ENCODE data around the gene EFR3B.
"Not testable (repeated sequence)": the region's sequence is repeated elsewhere in the genome, so short reads cannot be mapped to it uniquely, and the experiment has no call there.

Gene EFR3B

DNA sequence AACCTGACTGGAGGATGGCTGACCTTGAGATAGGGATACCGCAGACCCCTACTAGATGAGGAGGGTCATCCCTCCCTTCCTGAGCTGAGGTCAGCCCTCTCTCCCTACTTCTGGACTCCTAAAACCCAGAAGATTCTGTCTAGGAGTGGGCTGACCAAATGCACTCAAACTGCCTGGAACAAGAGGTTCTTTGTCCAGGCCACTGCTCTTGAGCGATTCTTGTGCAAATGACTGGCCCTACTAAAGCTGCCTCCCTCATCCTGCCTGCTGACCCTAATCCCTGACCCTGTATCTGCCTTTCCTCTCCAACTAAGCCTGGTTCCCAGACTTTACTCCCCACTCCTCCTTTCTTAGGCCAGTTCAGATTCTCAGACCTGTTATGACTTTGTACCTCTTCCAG, 56.2 kb downstream of the EFR3B start:
- H3K4me3 ChIP-seq (ENCODE audit: low read depth, low read length) = no peak overlapping the region
- no peaks in the 10 kb centered on the region for H3K36me3 ChIP-seq
- no peak for TF ChIP-seq CTCF (IDR thresholded peaks at IDR 0.05; ENCODE audit: low read depth, low read length)
- H3K27me3 ChIP-seq = no peaks in the 10 kb centered on the region
- no peaks in the 10 kb centered on the region for H3K9me3 ChIP-seq
- DNase-seq = no peak
- H3K4me1 ChIP-seq = no peaks in the 10 kb centered on the region

DNA sequence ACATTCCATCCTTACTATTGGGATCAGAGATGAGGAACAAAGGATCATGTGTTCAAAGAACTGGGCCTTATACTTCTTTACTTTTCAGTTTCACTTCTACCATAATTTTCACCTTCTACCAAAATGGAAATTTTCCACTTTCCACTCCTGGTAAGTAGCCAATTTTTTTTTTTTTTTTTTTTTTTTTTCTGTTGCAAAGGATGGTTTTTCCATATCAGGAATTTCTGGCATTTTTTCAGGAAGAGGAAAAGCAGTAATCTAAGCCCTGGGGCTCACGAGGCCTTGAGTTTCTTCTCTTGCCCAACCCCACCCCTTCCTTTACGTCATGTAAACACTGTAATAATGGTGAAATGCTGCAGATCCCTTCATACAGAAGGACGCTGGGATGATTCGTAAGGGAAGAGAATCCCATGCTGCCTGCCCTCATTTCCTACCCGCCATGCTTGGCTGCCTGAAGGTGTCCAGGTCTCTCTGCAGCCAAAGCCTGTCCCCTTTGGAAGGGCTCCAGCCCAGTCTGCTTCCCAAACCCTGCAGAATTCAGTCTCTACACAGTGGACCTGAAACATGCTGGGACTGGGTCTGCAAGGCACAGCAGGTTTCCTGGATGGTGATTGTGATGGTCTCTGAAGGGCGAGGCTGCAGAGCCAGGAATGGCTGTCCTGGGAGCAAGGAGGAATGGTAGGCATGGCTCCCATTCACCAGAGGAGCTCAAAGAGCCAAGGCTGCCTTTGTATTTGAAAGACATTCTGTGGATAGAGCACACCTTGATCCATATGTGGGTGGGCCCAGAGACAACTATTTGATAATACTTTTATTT, 57.0 kb downstream of the EFR3B start:
- H3K4me3 ChIP-seq (ENCODE audit: low read depth, low read length) = no peak overlapping the region
- TF ChIP-seq CTCF (IDR thresholded peaks at IDR 0.05; ENCODE audit: low read depth, low read length) = no peak
- H3K9me3 ChIP-seq = no peaks in the 10 kb centered on the region
- H3K4me1 ChIP-seq = no peaks in the 10 kb centered on the region
- H3K36me3 ChIP-seq = no peaks in the 10 kb centered on the region
- DNase-seq = no peak
- no peaks in the 10 kb centered on the region for H3K27me3 ChIP-seq

- H3K4me3 ChIP-seq (ENCODE audit: low read depth, low read length); H3K36me3 ChIP-seq; H3K27me3 ChIP-seq; H3K4me1 ChIP-seq; DNase-seq; H3K9me3 ChIP-seq: not testable (repeated sequence)
Measured at GRCh38 chr2:25102352-25102751, 60.5 kb downstream of the EFR3B start.

- no peaks in the 10 kb centered on the region for H3K27me3 ChIP-seq
- no peak overlapping the region for H3K4me3 ChIP-seq (ENCODE audit: low read depth, low read length)
- H3K9me3 ChIP-seq = no peaks in the 10 kb centered on the region
- H3K36me3 ChIP-seq = no peaks in the 10 kb centered on the region
- no peak for DNase-seq
- no peak for TF ChIP-seq CTCF (IDR thresholded peaks at IDR 0.05; ENCODE audit: low read depth, low read length)
- H3K4me1 ChIP-seq = no peaks in the 10 kb centered on the region
Measured at GRCh38 chr2:25103287-25103871, 61.5 kb downstream of the EFR3B start.

GRCh38 chr2:25104736-25105135, 62.9 kb downstream of the EFR3B start:
- DNase-seq = no peak
- no peaks in the 10 kb centered on the region for H3K27me3 ChIP-seq
- no peak for TF ChIP-seq CTCF (IDR thresholded peaks at IDR 0.05; ENCODE audit: low read depth, low read length)
- no peaks in the 10 kb centered on the region for H3K9me3 ChIP-seq
- no peaks in the 10 kb centered on the region for H3K4me1 ChIP-seq
- H3K4me3 ChIP-seq (ENCODE audit: low read depth, low read length) = no peak overlapping the region
- H3K36me3 ChIP-seq = no peaks in the 10 kb centered on the region

DNA sequence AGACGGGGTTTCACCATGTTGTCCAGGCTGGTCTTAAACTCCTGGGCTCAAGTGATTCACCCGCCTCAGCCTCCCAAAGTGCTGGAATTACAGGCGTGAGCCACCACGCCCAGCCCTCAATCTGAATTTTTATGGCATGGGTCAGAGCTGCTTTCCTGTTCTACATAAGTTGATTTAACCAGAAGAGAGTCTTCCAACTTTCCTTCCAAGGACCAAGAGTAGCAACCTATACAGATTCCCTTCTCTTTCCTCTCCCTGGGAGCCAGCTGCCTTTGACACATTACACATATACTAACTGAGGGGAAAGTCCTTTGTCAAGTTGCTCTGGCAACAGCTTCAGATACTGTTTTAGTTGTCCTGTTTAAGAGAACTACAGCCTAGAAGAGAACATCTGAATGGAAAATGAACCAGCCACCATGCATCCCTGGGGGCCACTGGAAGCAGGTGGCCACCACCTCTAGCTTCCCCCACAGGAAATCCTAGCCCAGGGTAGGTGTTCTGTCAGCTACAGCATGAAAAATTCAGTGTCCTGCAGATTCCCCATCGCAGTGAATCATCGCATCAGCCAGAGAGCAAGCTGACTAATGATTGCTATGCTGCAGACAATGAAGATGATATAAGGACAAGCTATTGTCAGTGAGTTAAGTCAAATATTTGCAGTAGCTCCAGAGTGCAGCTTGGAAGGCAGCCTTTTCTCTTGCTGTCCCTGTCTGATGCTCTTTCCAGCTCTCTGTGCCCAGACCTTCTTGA, 63.6 kb downstream of the EFR3B start:
- TF ChIP-seq CTCF (IDR thresholded peaks at IDR 0.05; ENCODE audit: low read depth, low read length) = no peak
- no peaks in the 10 kb centered on the region for H3K27me3 ChIP-seq
- no peaks in the 10 kb centered on the region for H3K36me3 ChIP-seq
- H3K4me3 ChIP-seq (ENCODE audit: low read depth, low read length) = no peak overlapping the region
- no peak for DNase-seq
- no peaks in the 10 kb centered on the region for H3K9me3 ChIP-seq
- H3K4me1 ChIP-seq = no peaks in the 10 kb centered on the region
